HuH-7.5 (cell line): Measurements from ENCODE around the gene MPRIP.
"Not testable (repeated sequence)": the region's sequence is repeated elsewhere in the genome, so short reads cannot be mapped to it uniquely, and the experiment has no call there.

Experiments used
- DNase-seq: peaks from one replicate; pipeline ENCODE4 v3.0.0; 2011; ENCODE audit warnings: low spot score

Gene MPRIP

GRCh38 chr17:17013828-17014747 is 28.2 kb upstream of the MPRIP start:
- not testable (repeated sequence) for DNase-seq

- not testable (repeated sequence) for DNase-seq
Measured at GRCh38 chr17:17014748-17015124, 27.5 kb upstream of the MPRIP start.

GRCh38 chr17:17015230-17015629 is 27.0 kb upstream of the MPRIP start:
- no peak for DNase-seq

GRCh38 chr17:17016199-17017197 is 25.8 kb upstream of the MPRIP start:
- DNase-seq: not testable (repeated sequence)

GRCh38 chr17:17017343-17018014 is 24.8 kb upstream of the MPRIP start:
- no peak for DNase-seq

- no peak for DNase-seq
Measured at GRCh38 chr17:17018021-17018441, 24.2 kb upstream of the MPRIP start.

GRCh38 chr17:17018612-17019429 is 23.4 kb upstream of the MPRIP start:
- DNase-seq: no peak

- DNase-seq: no peak
Measured at GRCh38 chr17:17019430-17019762, 22.9 kb upstream of the MPRIP start.

GRCh38 chr17:17019891-17020456 is 22.3 kb upstream of the MPRIP start:
- DNase-seq: no peak

- no peak for DNase-seq
Measured at GRCh38 chr17:17020821-17021193, 21.4 kb upstream of the MPRIP start.

GRCh38 chr17:17021194-17021863 is 20.9 kb upstream of the MPRIP start:
- DNase-seq: no peak

- no peak for DNase-seq
Measured at GRCh38 chr17:17022011-17022410, 20.2 kb upstream of the MPRIP start.

GRCh38 chr17:17022456-17022855 is 19.8 kb upstream of the MPRIP start:
- no peak for DNase-seq

- DNase-seq: no peak
Measured at GRCh38 chr17:17024778-17025300, 17.4 kb upstream of the MPRIP start.

- DNase-seq: no peak
Measured at GRCh38 chr17:17025621-17026020, 16.6 kb upstream of the MPRIP start.

- DNase-seq: no peak
Measured at GRCh38 chr17:17026163-17026562, 16.1 kb upstream of the MPRIP start.

- DNase-seq: no peak
Measured at GRCh38 chr17:17027442-17028058, 14.7 kb upstream of the MPRIP start.

- DNase-seq: peak; percentile 87
Measured at GRCh38 chr17:17028059-17028877, 14.0 kb upstream of the MPRIP start.
